ENCODE measurements around the gene ST3GAL5. TPM values are rescaled to one million over a fixed set of nuclear protein-coding genes. Genes with fewer than 3 reads are reported as not detected.

Gene ST3GAL5
- total and polyA plus RNA-seq, 2 of the 8 experiments (the other 6 are each of a cell fraction or from before 2014, with no cell fraction given), result 1.9 to 4.5 TPM

DNA sequence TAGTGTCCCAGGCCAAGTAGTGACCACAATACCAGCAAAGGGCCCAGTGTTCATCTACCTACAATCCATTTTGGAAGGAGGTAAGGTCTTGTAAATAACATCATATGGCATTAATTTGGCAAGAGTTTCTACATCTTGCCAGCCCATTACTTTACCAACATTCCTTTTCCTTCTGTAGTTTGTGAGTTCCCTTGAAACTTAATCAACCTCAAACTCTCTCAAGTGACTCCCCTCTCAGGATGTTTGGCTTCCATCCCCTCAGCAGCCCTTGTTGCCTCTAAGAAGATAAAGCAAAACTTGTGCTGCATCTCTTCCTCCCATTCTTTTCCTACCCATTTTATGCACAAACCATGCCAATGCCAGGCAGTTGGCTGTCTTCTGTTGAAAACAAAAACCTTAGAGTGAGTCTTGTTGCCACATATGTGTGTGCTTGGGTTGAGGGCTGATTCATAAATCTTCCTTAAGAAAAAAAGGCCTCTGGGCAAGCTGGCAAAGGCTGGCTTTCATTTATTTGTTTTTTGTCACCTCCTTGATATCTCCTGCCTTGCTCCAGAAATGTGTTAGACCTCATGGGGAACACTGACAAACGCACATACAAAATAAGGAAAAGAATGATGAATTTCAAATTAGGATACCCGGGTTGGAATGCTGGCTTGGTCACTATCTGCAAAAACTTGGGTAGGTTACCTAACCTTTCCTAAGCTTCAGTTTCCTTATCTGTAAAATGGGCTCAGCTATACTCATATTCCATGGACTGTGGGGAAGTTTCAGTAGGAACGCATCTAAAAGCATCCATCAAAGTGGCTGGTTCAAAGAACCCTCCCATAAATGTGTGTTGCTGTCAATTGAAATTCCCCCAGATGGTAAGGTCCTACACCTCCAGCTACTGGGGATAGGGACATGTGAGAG lies 29.4 kb upstream of the ST3GAL5 start:
- Histone ChIP-seq H3K27ac (ENCODE audit: low read depth, low read length) (no peak overlapping the region), H3K4me1 (replicated peaks in 1 of 4; ENCODE audit: control insufficient read depth in 3 of 4, insufficient read depth in 4 of 4, low read length in 3 of 4) (no peaks in the 10 kb centered on the region), H3K79me2 (ENCODE audit: control insufficient read depth in 1 of 2, insufficient read depth in 2 of 2, low read length in 2 of 2) (no peaks in the 10 kb centered on the region), H3K36me3 (ENCODE audit: control insufficient read depth in 2 of 4, insufficient read depth in 4 of 4, low read length in 3 of 4) (no peaks in the 10 kb centered on the region), H2BK20ac (ENCODE audit: low read length) (no peak overlapping the region), H3K9me3 (ENCODE audit: insufficient read depth in 2 of 2, low read depth in 1 of 2, low read length in 1 of 2) (no peaks in the 10 kb centered on the region), H3K79me1 (ENCODE audit: low read depth, low read length) (no peaks in the 10 kb centered on the region), H3K23me2 (ENCODE audit: low read depth, low read length) (no peaks in the 10 kb centered on the region), H3K4ac (replicated peaks; ENCODE audit: insufficient read length, low read depth, low read length) (no peak overlapping the region), H4K5ac (ENCODE audit: insufficient read length, low read depth, low read length) (no peak overlapping the region), H2BK15ac (ENCODE audit: low read length) (no peak overlapping the region), H3K4me3 (ENCODE audit: extremely low read depth in 1 of 4, insufficient read depth in 2 of 4, low read depth in 3 of 4, low read length in 4 of 4) (no peak overlapping the region), H2BK120ac (replicated peaks; ENCODE audit: low read depth, low read length) (no peak overlapping the region), H2BK12ac (ENCODE audit: low read depth, low read length) (no peak overlapping the region), H3K56ac (replicated peaks; ENCODE audit: insufficient read length, low read depth, low read length) (no peak overlapping the region), H3K27me3 (replicated peaks in 1 of 4; ENCODE audit: control insufficient read depth in 3 of 4, extremely low read depth in 1 of 4, insufficient read depth in 3 of 4, low read length in 3 of 4) (no peaks in the 10 kb centered on the region), H4K8ac (ENCODE audit: extremely low read depth, insufficient read depth, low read length) (no peak overlapping the region), H4K91ac (replicated peaks; ENCODE audit: insufficient read length, low read length) (no peak overlapping the region), H2AFZ (ENCODE audit: low read length) (no peak overlapping the region), H2BK5ac (ENCODE audit: low read depth, low read length) (no peak overlapping the region), H3K23ac (ENCODE audit: insufficient read length) (no peak overlapping the region), H3K4me2 (ENCODE audit: insufficient read depth in 1 of 2, low read depth in 2 of 2, low read length in 2 of 2) (no peak overlapping the region), H3K9ac (replicated peaks in 1 of 4; ENCODE audit: extremely low read depth in 1 of 4, low read depth in 3 of 4, low read length in 3 of 4) (no peak overlapping the region), H3K14ac (ENCODE audit: insufficient read length) (no peak overlapping the region), H3K18ac (ENCODE audit: extremely low read depth, low read length) (no peak overlapping the region), H2AK5ac (ENCODE audit: low read depth, low read length) (no peak overlapping the region), H4K20me1 (replicated peaks in 1 of 2; ENCODE audit: control insufficient read depth in 1 of 2, insufficient read depth in 2 of 2, low read length in 2 of 2) (no peaks in the 10 kb centered on the region)
- 56% methylated on average over 3 of the region's 3 CpGs; no CpG with 5 or more reads in 1 of the 2 experiments for WGBS, 2 experiments (ENCODE audit: extremely low coverage in 1 of 2, insufficient coverage in 1 of 2, insufficient read length in 1 of 2, insufficient replicate concordance in 2 of 2, low coverage in 1 of 2, low lambda C conversion rate in 2 of 2, missing lambda C conversion rate in 1 of 2)
- ChIA-PET POLR2A (ENCODE audit: partially characterized antibody) (interaction anchor here (1.3 kb wide), 1 partner anchor 13 kb away, joined by 3 read pairs; no protein-coding TSS in a partner anchor), CTCF (ENCODE audit: partially characterized antibody) (interaction anchor here (1.1 kb wide), 1 partner anchor 72 kb away, joined by 3 read pairs; no protein-coding TSS in a partner anchor)
- no peak for DNase-seq (ENCODE audit: low read depth in 1 of 2, low spot score in 2 of 2)
- no peak for FAIRE-seq
- TF ChIP-seq TEAD4 (IDR thresholded peaks at IDR 0.05; ENCODE audit: low read depth, low read length), result no peak
- TF ChIP-seq GABPA (IDR thresholded peaks at IDR 0.05; ENCODE audit: borderline replicate concordance, insufficient read depth, low read length), result no peak
- TF ChIP-seq POLR2A (IDR thresholded peaks at IDR 0.05; ENCODE audit: control extremely low read depth in 1 of 2, low read depth in 2 of 2, low read length in 2 of 2), result no peak
- TF ChIP-seq, protein P1, sequence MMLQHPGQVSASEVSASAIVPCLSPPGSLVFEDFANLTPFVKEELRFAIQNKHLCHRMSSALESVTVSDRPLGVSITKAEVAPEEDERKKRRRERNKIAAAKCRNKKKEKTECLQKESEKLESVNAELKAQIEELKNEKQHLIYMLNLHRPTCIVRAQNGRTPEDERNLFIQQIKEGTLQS (IDR thresholded peaks at IDR 0.05; ENCODE audit: insufficient read depth, low read depth, low read length), result no peak
- TF ChIP-seq TAF1 (IDR thresholded peaks at IDR 0.05; ENCODE audit: low read depth, low read length), result no peak
- no peak for TF ChIP-seq RNF2 (IDR thresholded peaks at IDR 0.05; ENCODE audit: borderline replicate concordance, low read depth, low read length, missing control alignments, poor library complexity, severe bottlenecking)
- TF ChIP-seq BACH1 (IDR thresholded peaks at IDR 0.05; ENCODE audit: low read length), result no peak
- no peak for TF ChIP-seq SRF (IDR thresholded peaks at IDR 0.05; ENCODE audit: low read depth, low read length)
- no peak for TF ChIP-seq JUN (IDR thresholded peaks at IDR 0.05; ENCODE audit: low read depth, low read length)
- TF ChIP-seq, protein P2, sequence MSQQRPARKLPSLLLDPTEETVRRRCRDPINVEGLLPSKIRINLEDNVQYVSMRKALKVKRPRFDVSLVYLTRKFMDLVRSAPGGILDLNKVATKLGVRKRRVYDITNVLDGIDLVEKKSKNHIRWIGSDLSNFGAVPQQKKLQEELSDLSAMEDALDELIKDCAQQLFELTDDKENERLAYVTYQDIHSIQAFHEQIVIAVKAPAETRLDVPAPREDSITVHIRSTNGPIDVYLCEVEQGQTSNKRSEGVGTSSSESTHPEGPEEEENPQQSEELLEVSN (IDR thresholded peaks at IDR 0.05), result no peak
- no peak for TF ChIP-seq FOSL1 (IDR thresholded peaks at IDR 0.05; ENCODE audit: insufficient read depth, low read depth, low read length)

Data from H1 (cell line).